A673 (cell line): ENCODE data around the gene SEPHS2.

ENCODE experiments used
- EZH2 ChIP-seq: fragments of 200-600 bp; sonication (generic); IDR thresholded peaks from 2 replicates; pipeline ENCODE4 v1.6.1; 2017; ENCODE audit warnings: borderline replicate concordance, low read depth, mild to moderate bottlenecking, mixed read lengths, antibody characterized with exemption, low read length; ENCODE audit not compliant: poor library complexity, severe bottlenecking
- TF ChIP-seq, protein P1 (sequence below): fragments of 300-800, 200-600 bp; sonication (generic); conservative IDR thresholded peaks from 2 replicates; pipeline ENCODE4 v1.5.1; 2017; ENCODE audit warnings: low read depth, mild to moderate bottlenecking, antibody characterized with exemption, low read length, moderate library complexity, mixed read lengths

DNA sequence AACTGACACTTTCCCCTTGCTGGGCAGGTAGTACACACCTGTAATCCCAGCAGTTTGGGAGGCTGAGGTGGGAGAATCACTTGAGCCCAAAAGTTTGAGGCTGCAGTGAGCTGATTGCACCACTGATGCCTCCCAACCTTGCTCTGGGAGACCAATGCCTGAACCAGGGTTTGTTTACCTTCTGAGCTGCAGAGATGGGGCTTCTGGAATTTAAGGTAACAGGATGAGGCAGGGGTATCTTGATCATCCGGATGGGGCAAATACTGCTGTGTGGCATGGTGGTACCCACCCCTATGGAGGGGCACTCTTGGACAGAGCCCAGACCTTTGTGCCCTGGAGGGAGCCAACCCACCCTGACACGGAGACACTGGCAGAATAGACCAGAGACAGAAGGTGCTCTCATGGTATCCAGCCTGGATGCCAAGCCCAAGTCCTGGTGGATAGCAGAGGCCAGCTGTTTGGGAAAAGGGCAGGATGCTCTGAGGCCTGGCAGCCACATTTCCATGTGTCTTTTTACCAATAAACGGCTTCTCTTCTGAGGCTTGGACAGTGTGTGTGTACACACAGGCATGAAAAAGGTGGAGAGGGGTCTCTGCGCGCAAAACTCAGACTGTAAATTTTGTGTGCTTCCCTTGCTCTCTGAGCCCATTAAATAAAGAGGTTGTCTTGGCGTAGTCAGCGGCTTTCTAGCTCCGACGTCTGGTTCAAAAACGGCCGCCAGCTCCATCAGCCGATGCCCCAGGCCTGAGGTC lies 46.1 kb downstream of the SEPHS2 start:
- TF ChIP-seq, protein P1, sequence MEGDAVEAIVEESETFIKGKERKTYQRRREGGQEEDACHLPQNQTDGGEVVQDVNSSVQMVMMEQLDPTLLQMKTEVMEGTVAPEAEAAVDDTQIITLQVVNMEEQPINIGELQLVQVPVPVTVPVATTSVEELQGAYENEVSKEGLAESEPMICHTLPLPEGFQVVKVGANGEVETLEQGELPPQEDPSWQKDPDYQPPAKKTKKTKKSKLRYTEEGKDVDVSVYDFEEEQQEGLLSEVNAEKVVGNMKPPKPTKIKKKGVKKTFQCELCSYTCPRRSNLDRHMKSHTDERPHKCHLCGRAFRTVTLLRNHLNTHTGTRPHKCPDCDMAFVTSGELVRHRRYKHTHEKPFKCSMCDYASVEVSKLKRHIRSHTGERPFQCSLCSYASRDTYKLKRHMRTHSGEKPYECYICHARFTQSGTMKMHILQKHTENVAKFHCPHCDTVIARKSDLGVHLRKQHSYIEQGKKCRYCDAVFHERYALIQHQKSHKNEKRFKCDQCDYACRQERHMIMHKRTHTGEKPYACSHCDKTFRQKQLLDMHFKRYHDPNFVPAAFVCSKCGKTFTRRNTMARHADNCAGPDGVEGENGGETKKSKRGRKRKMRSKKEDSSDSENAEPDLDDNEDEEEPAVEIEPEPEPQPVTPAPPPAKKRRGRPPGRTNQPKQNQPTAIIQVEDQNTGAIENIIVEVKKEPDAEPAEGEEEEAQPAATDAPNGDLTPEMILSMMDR: no peak
- TF ChIP-seq EZH2: no peak
